Skin of body (tissue), 2 donors: ENCODE measurements around the gene DUSP12. TPM values are rescaled to one million over a fixed set of nuclear protein-coding genes. Genes with fewer than 3 reads are reported as not detected.

Experiments
- small RNA-seq: library from RNA; depleted of rRNA; stranded (forward); fragments of <200 nt; gene quantifications from one replicate; pipeline ENCODE3, GENCODE V24; 2014; ENCODE audit warnings: low replicate concordance
- total RNA-seq: library from RNA; depleted of rRNA; stranded (reverse); fragments of >200 nt; gene quantifications from one replicate; pipeline ENCODE4 v1.2.3, GENCODE V29; 2014

The DUSP12 gene
- total RNA-seq, 1 donor from 2014 or later, result 24.6 TPM

Small RNA genes lying within 50 kb of the gene (small RNA-seq; reads per million reads assigned to genes)
- gene RN7SL466P, result not detected

Other genes with a start within 250 kb of the DUSP12 start
- gene FCGR2A, start 244.3 kb upstream of the DUSP12 start, total RNA-seq, result 26.2 TPM
- gene HSPA6, start 225.2 kb upstream of the DUSP12 start, total RNA-seq, result 8.2 TPM
- gene FCGR3A, start 200.0 kb upstream of the DUSP12 start, total RNA-seq, result 5.0 TPM
- gene FCGR3B, start 118.6 kb upstream of the DUSP12 start, total RNA-seq, result 14.3 TPM
- gene FCGR2B, start 86.6 kb upstream of the DUSP12 start, total RNA-seq, result 2.8 TPM
- 0.30 TPM for gene FCRLA, start 42.6 kb upstream of the DUSP12 start, total RNA-seq
- gene FCRLB, start 28.2 kb upstream of the DUSP12 start, total RNA-seq, result 0.39 TPM
- gene ATF6, start 16.5 kb downstream of the DUSP12 start, total RNA-seq, result 24.4 TPM